SU-DHL-6 (cell line): ENCODE measurements around the gene COL24A1.

Experiments used
- CTCF ChIP-seq: fragments of 200-600 bp; sonication (generic); IDR thresholded peaks from one replicate; pipeline ENCODE4 v1.5.1; 2017; ENCODE audit warnings: antibody characterized with exemption, mild to moderate bottlenecking, low read length, moderate library complexity; ENCODE audit not compliant: insufficient read depth, poor library complexity, severe bottlenecking
- EZH2phosphoT487 ChIP-seq: fragments of 200-600 bp; sonication (generic), shearing (Covaris generic); conservative IDR thresholded peaks from 2 replicates; pipeline ENCODE4 v1.6.1; 2018; ENCODE audit warnings: mild to moderate bottlenecking, antibody characterized with exemption, low read length, moderate library complexity, mixed read lengths

- TF ChIP-seq CTCF: no peak
- no peak for TF ChIP-seq EZH2phosphoT487
Observed at GRCh38 chr1:85836736-85837135, 319.8 kb downstream of the COL24A1 start.
